ENCODE results near the gene SMTN. TPM values are rescaled to one million over a fixed set of nuclear protein-coding genes. Genes with fewer than 3 reads are reported as not detected.

Gene SMTN
- total and polyA plus RNA-seq, 9 donors = 23.1 to 238 (median 61.2) TPM

- no peaks in the 10 kb centered on the region for H3K4me1 ChIP-seq (ENCODE audit: insufficient read depth)
- H3K27me3 ChIP-seq = no peaks in the 10 kb centered on the region
- no peaks in the 10 kb centered on the region for H3K9me3 ChIP-seq
- 72 to 82% (median 75%) methylated on average over 10 of the region's 10 CpGs for WGBS, 3 donors
- H3K27ac ChIP-seq = no peak overlapping the region
- no peak for DNase-seq
- H3K4me3 ChIP-seq = no peak overlapping the region
- H3K36me3 ChIP-seq = no peaks in the 10 kb centered on the region
- intact Hi-C loops (cut with DNase I) = no loop called here
- TF ChIP-seq EP300 (IDR thresholded peaks at IDR 0.05) = no peak
- TF ChIP-seq POLR2A (IDR thresholded peaks at IDR 0.05) = no peak
- TF ChIP-seq, protein P1, sequence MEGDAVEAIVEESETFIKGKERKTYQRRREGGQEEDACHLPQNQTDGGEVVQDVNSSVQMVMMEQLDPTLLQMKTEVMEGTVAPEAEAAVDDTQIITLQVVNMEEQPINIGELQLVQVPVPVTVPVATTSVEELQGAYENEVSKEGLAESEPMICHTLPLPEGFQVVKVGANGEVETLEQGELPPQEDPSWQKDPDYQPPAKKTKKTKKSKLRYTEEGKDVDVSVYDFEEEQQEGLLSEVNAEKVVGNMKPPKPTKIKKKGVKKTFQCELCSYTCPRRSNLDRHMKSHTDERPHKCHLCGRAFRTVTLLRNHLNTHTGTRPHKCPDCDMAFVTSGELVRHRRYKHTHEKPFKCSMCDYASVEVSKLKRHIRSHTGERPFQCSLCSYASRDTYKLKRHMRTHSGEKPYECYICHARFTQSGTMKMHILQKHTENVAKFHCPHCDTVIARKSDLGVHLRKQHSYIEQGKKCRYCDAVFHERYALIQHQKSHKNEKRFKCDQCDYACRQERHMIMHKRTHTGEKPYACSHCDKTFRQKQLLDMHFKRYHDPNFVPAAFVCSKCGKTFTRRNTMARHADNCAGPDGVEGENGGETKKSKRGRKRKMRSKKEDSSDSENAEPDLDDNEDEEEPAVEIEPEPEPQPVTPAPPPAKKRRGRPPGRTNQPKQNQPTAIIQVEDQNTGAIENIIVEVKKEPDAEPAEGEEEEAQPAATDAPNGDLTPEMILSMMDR (IDR thresholded peaks at IDR 0.05) = no peak
These were observed 56.6 kb downstream of the SMTN start for GRCh38 chr22:31137721-31138120.

DNA sequence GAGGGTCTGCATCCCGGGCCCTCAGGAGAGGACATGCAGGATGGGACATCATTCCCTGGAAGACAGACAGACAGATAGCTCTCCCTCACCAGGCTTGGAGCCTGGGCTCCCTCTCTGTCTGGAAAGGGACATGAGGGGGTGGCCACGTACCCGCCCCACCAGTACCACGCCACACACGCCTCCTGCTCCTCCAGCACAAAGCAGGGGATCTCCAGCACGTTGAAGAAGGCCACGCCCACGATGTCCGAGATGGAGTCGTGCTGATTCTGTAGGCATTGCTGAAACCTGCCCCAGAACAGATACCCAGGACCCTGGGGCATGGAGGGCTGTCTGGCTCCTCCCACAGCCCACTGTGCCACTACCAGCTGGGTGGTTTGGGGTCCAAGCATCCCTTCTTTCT is 57.0 kb downstream of the SMTN start:
- TF ChIP-seq POLR2A (IDR thresholded peaks at IDR 0.05) (no peak), EP300 (IDR thresholded peaks at IDR 0.05) (no peak)
- TF ChIP-seq, protein P1 (IDR thresholded peaks at IDR 0.05) = no peak
- H3K9me3 ChIP-seq = no peaks in the 10 kb centered on the region
- H3K27ac ChIP-seq = no peak overlapping the region
- no peaks in the 10 kb centered on the region for H3K27me3 ChIP-seq
- no peaks in the 10 kb centered on the region for H3K36me3 ChIP-seq
- WGBS, 3 donors = 61 to 70% (median 64%) methylated on average over 10 of the region's 10 CpGs
- no peak overlapping the region for H3K4me3 ChIP-seq
- DNase-seq = no peak
- intact Hi-C loops (cut with DNase I) = no loop called here
- H3K4me1 ChIP-seq (ENCODE audit: insufficient read depth) = no peaks in the 10 kb centered on the region

DNA sequence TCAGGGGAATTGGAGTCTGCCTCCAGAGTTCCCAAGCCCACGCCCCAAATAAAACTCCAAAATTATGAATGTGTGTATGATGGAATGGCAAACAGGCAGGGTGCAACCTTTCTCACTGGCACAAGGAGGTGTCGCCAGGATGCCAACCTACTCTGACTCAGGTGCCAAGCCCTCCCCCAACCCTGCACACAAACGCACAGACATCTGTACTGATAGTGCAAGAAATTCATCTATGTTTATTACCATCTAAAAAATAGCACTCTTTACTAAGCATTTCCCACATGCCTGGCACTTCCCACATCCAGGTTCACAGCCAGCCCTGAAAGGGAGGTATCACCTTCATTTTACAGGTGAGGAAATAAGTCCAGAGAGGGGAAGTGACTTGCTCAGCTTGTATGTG is 57.9 kb downstream of the SMTN start:
- TF ChIP-seq POLR2A (IDR thresholded peaks at IDR 0.05) (no peak), EP300 (IDR thresholded peaks at IDR 0.05) (no peak)
- TF ChIP-seq, protein P1 (IDR thresholded peaks at IDR 0.05) = no peak
- H3K4me3 ChIP-seq = no peak overlapping the region
- H3K36me3 ChIP-seq = no peaks in the 10 kb centered on the region
- H3K27me3 ChIP-seq = no peaks in the 10 kb centered on the region
- no peaks in the 10 kb centered on the region for H3K9me3 ChIP-seq
- DNase-seq = no peak
- intact Hi-C loops (cut with DNase I) = no loop called here
- no peaks in the 10 kb centered on the region for H3K4me1 ChIP-seq (ENCODE audit: insufficient read depth)
- H3K27ac ChIP-seq = no peak overlapping the region
- WGBS, 3 donors = 69 to 71% (median 71%) methylated on average over 3 of the region's 3 CpGs

- no peaks in the 10 kb centered on the region for H3K36me3 ChIP-seq
- no peak for TF ChIP-seq EP300 (IDR thresholded peaks at IDR 0.05)
- TF ChIP-seq, protein P1 (IDR thresholded peaks at IDR 0.05) = no peak
- TF ChIP-seq POLR2A (IDR thresholded peaks at IDR 0.05) = no peak
- H3K27ac ChIP-seq = no peak within 1 kb of the TSS
- no peaks in the 10 kb centered on the region for H3K4me1 ChIP-seq (ENCODE audit: insufficient read depth)
- 13 to 22% (median 15%) methylated on average over 24 of the region's 24 CpGs for WGBS, 3 donors
- no peak within 1 kb of the TSS for H3K4me3 ChIP-seq
- intact Hi-C loops (cut with DNase I) = loop anchor here in 2 of 4 donors (5.0 to 10.0 kb wide), 3 partner anchors 45 to 505 kb away; partner anchors contain the start of gene SLC35E4 (in 1 of the 2)
- H3K27me3 ChIP-seq = no peaks in the 10 kb centered on the region
- H3K9me3 ChIP-seq = no peaks in the 10 kb centered on the region
- DNase-seq = peak in 1 of 5 donors; percentile 17
These were observed 59.0 kb downstream of the SMTN start, which contains the start of gene PLA2G3 for GRCh38 chr22:31139866-31140716. Gene PLA2G3 (minus strand): TSS chr22:31140508. CDS start chr22:31140354, 154 bp downstream.
